ENCODE results near the gene GPR183.

DNA sequence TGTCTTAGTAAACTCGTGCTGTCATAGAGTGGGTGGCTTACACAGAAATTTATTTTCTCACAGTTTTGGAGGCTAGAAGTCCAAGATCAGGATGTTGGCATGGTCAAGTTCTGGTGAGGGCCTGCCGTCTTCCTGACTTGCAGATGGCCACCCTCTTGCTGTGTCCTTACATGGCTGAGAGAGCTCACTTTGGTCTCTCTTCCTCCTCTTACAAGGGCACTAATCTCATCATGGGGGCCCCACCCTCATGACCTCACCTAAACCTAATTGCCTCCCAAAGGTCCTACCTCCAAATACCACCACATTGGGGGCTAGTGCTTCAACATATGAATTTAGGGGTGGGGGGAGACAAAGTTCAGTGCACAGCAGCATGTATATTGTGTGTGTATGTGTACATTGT, 34.7 kb downstream of the GPR183 start:
- TF ChIP-seq EZH2 (IDR thresholded peaks at IDR 0.05; ENCODE audit: insufficient read depth, poor library complexity, severe bottlenecking): no peak
- TF ChIP-seq EZH2phosphoT487 (IDR thresholded peaks at IDR 0.05; ENCODE audit: insufficient read depth, low read depth): no peak

Measured in GM23248 (cell line).